ENCODE data around the gene P4HB. TPM values are rescaled to one million over a fixed set of nuclear protein-coding genes. Genes with fewer than 3 reads are reported as not detected.

The P4HB gene
- total and polyA plus RNA-seq, 2 donors (not counting 1 experiment from before 2014, with no cell fraction given): 109 to 1,034 TPM

DNA sequence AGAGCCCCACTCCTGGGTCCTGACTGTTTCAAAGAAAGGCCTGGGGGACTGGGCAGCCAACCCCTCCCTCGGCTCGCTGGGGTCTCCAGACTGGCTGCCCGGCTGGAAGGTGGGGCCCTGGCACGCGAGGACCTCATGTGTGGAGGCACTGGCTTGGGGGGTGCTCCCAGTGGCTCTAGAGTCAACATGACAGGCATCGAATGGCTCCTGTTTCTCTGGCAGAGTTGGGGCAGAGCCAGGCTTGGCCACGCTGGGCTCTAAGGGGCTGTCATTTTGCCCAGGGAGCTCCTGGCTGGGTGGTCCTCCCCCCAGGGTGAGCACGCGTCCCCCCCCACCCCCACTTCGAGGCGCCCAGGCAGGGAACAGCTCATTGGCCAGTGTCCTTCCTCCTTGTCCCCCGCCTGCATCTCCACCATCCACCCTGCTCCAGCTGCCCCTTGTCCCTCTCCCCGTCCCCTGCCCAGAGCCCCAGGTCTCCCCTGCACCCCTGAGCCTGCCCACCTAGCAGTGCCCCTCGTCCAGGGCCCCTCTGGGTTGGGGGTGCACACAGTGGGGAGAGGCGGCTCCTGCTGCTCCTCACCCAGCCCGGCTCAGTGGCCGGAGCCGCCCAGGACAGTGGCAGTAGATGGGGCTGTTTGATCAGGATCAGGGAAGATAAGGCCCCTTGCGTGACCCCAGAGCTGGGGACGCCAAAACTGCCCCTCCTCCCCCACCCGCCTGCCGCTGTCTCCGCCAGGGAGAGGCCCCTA, 53.7 kb downstream of the P4HB start:
- no peak overlapping the region for H3K27ac ChIP-seq (ENCODE audit: insufficient read depth, low read length)
- no peaks in the 10 kb centered on the region for H3K9me3 ChIP-seq (ENCODE audit: control insufficient read depth, insufficient read depth, low read depth, low read length)
- peaks cover 48% of the 10 kb centered on the region for H3K27me3 ChIP-seq (ENCODE audit: control insufficient read depth, insufficient read depth, low read length)
- no peak for DNase-seq (ENCODE audit: low read depth in 2 of 2)
- H3K9ac ChIP-seq (ENCODE audit: insufficient read depth, low read length): no peak overlapping the region
- no peak overlapping the region for H3K4me3 ChIP-seq (replicated peaks in 1 of 4; ENCODE audit: control extremely low read depth in 1 of 4, insufficient read depth in 1 of 4, low read depth in 3 of 4, low read length in 4 of 4)
- H2AFZ ChIP-seq (ENCODE audit: low read length): no peak overlapping the region
- H3K36me3 ChIP-seq (ENCODE audit: control insufficient read depth, insufficient read depth, low read length): no peaks in the 10 kb centered on the region
- H4K20me1 ChIP-seq (ENCODE audit: control insufficient read depth, extremely low read depth, insufficient read depth, low read length): no peaks in the 10 kb centered on the region
- TF ChIP-seq CTCF (conservative IDR thresholded peaks at IDR 0.05 in 1 of 2, IDR thresholded peaks at IDR 0.05 in 1 of 2; ENCODE audit: low read depth in 1 of 2, low read length in 2 of 2): no peak
- no peak for TF ChIP-seq EZH2 (IDR thresholded peaks at IDR 0.05; ENCODE audit: low read length, missing control alignments)
- H3K79me2 ChIP-seq (ENCODE audit: control insufficient read depth, insufficient read depth, low read length): no peaks in the 10 kb centered on the region
- no peaks in the 10 kb centered on the region for H3K4me1 ChIP-seq (ENCODE audit: control insufficient read depth, extremely low read depth, insufficient read depth, low read length)
- H3K4me2 ChIP-seq (ENCODE audit: extremely low read depth, insufficient read depth, low read length): no peak overlapping the region

DNA sequence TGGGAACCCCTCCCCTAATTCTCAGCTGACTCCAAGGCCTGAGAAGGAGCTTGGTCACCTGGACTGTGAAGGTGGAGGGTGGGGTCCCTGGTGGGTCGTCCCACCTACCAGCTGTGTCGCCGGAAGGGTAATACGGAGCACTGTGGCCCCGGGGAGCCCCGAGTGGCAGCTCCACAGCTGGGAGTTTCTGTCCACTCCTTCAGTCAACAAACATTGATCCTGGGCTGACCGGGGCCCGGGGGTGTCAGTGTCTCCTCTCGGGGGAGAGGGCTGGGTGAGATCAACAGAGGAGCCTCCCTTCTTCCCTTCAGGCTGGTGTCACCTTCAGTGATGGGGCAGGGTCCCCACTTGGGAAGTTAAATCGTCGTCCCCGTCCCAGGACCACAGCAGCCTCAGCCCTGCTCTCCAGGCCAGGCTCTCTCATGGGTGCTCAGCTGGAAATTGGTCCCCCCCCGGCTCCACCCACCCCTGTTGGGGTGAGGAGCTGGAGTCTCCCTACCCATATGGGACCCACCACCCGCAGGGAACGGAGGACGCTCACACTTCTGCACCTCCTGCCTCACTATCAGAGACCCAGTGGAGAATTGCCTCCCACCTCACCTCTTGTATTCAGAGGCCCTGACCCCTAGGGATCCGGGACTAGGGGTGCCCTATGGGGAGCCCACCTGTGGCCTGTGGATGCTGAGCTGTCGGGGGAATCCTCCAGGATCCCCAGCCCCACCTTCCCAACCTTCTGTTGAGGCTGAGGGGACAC, 54.5 kb downstream of the P4HB start:
- Histone ChIP-seq H3K27ac (ENCODE audit: insufficient read depth, low read length) (no peak overlapping the region), H3K4me3 (replicated peaks in 1 of 4; ENCODE audit: control extremely low read depth in 1 of 4, insufficient read depth in 1 of 4, low read depth in 3 of 4, low read length in 4 of 4) (no peak overlapping the region), H3K4me1 (ENCODE audit: control insufficient read depth, extremely low read depth, insufficient read depth, low read length) (no peaks in the 10 kb centered on the region), H3K9me3 (ENCODE audit: control insufficient read depth, insufficient read depth, low read depth, low read length) (no peaks in the 10 kb centered on the region), H4K20me1 (ENCODE audit: control insufficient read depth, extremely low read depth, insufficient read depth, low read length) (no peaks in the 10 kb centered on the region), H3K27me3 (ENCODE audit: control insufficient read depth, insufficient read depth, low read length) (peaks cover 51% of the 10 kb centered on the region), H3K36me3 (ENCODE audit: control insufficient read depth, insufficient read depth, low read length) (no peaks in the 10 kb centered on the region), H3K4me2 (ENCODE audit: extremely low read depth, insufficient read depth, low read length) (no peak overlapping the region), H2AFZ (ENCODE audit: low read length) (no peak overlapping the region), H3K9ac (ENCODE audit: insufficient read depth, low read length) (no peak overlapping the region), H3K79me2 (ENCODE audit: control insufficient read depth, insufficient read depth, low read length) (no peaks in the 10 kb centered on the region)
- TF ChIP-seq EZH2 (IDR thresholded peaks at IDR 0.05; ENCODE audit: low read length, missing control alignments) (peak; percentile 37), CTCF (conservative IDR thresholded peaks at IDR 0.05 in 1 of 2, IDR thresholded peaks at IDR 0.05 in 1 of 2; ENCODE audit: low read depth in 1 of 2, low read length in 2 of 2) (no peak)
- DNase-seq (ENCODE audit: low read depth in 2 of 2): no peak

DNA sequence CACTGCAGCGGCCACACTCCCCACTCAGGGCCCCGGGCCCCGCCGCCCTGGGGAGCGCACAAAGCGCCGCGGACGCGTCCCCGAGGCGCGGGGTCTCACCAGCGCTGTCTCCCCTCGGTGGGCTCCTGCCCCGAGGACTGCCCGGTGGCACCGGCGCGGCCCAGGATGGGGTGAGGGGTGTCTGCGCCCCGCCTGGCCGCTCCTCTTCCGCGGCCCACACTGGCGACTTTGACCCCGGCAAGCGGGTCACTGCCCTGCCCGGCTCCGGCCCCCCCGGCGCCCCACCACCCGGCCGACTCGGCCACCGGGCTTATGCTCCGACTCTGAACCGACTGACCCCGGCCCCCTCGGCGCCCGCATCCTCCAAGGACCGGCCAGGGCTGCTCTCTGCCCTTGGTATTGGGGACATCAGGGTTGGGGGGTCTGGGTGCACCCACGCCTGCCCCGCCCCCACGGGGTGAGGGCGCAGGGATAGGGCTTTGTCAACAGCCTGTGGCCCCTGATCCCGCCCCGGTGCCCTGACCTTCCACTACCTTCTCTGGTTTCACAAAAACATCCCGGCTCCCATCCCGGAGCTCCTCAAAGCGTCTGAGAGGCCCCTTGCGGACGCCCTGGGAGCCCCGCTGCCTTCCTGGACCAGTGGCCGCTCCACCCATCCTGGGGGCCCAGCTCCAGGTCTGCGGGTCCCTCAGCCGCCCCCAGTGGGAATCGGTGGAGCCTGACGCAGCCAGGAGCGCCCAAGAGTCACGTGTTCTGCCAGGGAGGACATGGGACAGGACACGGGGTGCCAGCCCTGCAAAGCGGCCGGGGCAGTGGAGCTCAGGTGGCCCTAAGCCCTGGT, 55.6 kb downstream of the P4HB start:
- Histone ChIP-seq H3K4me1 (ENCODE audit: control insufficient read depth, extremely low read depth, insufficient read depth, low read length) (no peaks in the 10 kb centered on the region), H3K4me3 (replicated peaks in 1 of 4; ENCODE audit: control extremely low read depth in 1 of 4, insufficient read depth in 1 of 4, low read depth in 3 of 4, low read length in 4 of 4) (no peak overlapping the region), H3K9ac (ENCODE audit: insufficient read depth, low read length) (no peak overlapping the region), H3K4me2 (ENCODE audit: extremely low read depth, insufficient read depth, low read length) (no peak overlapping the region), H3K36me3 (ENCODE audit: control insufficient read depth, insufficient read depth, low read length) (no peaks in the 10 kb centered on the region), H3K9me3 (ENCODE audit: control insufficient read depth, insufficient read depth, low read depth, low read length) (no peaks in the 10 kb centered on the region), H3K27me3 (ENCODE audit: control insufficient read depth, insufficient read depth, low read length) (peaks cover 51% of the 10 kb centered on the region), H2AFZ (ENCODE audit: low read length) (no peak overlapping the region), H4K20me1 (ENCODE audit: control insufficient read depth, extremely low read depth, insufficient read depth, low read length) (no peaks in the 10 kb centered on the region), H3K79me2 (ENCODE audit: control insufficient read depth, insufficient read depth, low read length) (no peaks in the 10 kb centered on the region), H3K27ac (ENCODE audit: insufficient read depth, low read length) (no peak overlapping the region)
- no peak for DNase-seq (ENCODE audit: low read depth in 2 of 2)
- peak; percentile 95 for TF ChIP-seq EZH2 (IDR thresholded peaks at IDR 0.05; ENCODE audit: low read length, missing control alignments)
- no peak for TF ChIP-seq CTCF (conservative IDR thresholded peaks at IDR 0.05 in 1 of 2, IDR thresholded peaks at IDR 0.05 in 1 of 2; ENCODE audit: low read depth in 1 of 2, low read length in 2 of 2)
